Measurements from ENCODE around the gene SPTAN1. TPM values are rescaled to one million over a fixed set of nuclear protein-coding genes. Genes with fewer than 3 reads are reported as not detected.
"Not testable (repeated sequence)": the region's sequence is repeated elsewhere in the genome, so short reads cannot be mapped to it uniquely, and the experiment has no call there.

Gene SPTAN1
- total and polyA plus RNA-seq, 8 donors, result 288 to 404 (median 327) TPM

DNA sequence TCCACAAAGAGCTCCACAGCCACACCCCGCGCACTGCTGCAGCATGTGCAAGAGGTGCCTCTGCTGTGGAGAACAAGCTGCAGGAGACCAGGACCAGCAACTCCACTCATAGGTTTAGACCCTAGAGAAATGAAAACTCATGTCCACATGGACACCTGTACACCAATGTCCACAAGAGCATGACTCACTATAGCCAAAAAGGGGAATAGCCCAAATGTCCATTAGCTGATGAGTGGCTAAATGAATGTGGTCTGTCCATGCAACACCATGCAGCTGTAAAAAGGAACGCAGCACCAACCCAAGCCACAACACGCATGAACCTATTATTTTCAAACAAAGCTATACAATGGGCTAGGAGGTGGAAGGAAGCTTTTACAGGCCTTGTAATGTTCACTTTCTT lies 86.2 kb downstream of the SPTAN1 start:
- peaks cover 9 to 24% of the 10 kb centered on the region in 2 donors for H3K4me1 ChIP-seq
- no peak overlapping the region for H3K27ac ChIP-seq
- TF ChIP-seq, protein P1, sequence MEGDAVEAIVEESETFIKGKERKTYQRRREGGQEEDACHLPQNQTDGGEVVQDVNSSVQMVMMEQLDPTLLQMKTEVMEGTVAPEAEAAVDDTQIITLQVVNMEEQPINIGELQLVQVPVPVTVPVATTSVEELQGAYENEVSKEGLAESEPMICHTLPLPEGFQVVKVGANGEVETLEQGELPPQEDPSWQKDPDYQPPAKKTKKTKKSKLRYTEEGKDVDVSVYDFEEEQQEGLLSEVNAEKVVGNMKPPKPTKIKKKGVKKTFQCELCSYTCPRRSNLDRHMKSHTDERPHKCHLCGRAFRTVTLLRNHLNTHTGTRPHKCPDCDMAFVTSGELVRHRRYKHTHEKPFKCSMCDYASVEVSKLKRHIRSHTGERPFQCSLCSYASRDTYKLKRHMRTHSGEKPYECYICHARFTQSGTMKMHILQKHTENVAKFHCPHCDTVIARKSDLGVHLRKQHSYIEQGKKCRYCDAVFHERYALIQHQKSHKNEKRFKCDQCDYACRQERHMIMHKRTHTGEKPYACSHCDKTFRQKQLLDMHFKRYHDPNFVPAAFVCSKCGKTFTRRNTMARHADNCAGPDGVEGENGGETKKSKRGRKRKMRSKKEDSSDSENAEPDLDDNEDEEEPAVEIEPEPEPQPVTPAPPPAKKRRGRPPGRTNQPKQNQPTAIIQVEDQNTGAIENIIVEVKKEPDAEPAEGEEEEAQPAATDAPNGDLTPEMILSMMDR (IDR thresholded peaks at IDR 0.05), result no peak
- intact Hi-C loops (cut with DNase I), result no loop called here
- DNase-seq, result no peak
- H3K4me3 ChIP-seq, result no peak overlapping the region
- H3K9me3 ChIP-seq, result no peaks in the 10 kb centered on the region
- peaks cover 0 to 34% of the 10 kb centered on the region in 2 donors for H3K36me3 ChIP-seq
- ATAC-seq, result no peak
- H3K27me3 ChIP-seq, result no peaks in the 10 kb centered on the region

DNA sequence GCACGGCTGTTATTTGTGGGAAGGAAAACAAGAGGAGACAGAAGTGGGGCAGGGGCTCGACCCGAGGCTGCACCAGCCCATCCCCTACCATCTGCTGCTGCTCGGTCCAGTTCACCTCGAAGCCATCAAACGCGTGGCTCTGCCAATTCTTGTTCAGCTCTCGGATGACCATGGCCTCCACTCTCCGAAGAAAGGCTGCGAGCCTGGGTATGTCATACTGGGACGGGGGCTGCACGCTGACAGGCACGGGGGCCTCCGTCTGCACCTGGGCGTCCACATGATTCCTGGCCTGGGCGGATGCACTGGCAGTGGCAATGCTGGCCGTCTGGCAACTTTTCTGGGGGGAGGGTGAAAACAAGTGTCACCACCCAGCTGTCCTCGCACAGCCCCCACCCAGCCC lies 88.2 kb downstream of the SPTAN1 start:
- TF ChIP-seq, protein P1 (IDR thresholded peaks at IDR 0.05), result no peak
- no peak for ATAC-seq
- Histone ChIP-seq H3K4me1 (peaks cover 0 to 8% of the 10 kb centered on the region in 2 donors), H3K27me3 (no peaks in the 10 kb centered on the region), H3K27ac (no peak overlapping the region), H3K4me3 (no peak overlapping the region), H3K36me3 (peaks cover 0 to 19% of the 10 kb centered on the region in 2 donors), H3K9me3 (no peaks in the 10 kb centered on the region)
- intact Hi-C loops (cut with DNase I), result no loop called here
- no peak for DNase-seq

DNA sequence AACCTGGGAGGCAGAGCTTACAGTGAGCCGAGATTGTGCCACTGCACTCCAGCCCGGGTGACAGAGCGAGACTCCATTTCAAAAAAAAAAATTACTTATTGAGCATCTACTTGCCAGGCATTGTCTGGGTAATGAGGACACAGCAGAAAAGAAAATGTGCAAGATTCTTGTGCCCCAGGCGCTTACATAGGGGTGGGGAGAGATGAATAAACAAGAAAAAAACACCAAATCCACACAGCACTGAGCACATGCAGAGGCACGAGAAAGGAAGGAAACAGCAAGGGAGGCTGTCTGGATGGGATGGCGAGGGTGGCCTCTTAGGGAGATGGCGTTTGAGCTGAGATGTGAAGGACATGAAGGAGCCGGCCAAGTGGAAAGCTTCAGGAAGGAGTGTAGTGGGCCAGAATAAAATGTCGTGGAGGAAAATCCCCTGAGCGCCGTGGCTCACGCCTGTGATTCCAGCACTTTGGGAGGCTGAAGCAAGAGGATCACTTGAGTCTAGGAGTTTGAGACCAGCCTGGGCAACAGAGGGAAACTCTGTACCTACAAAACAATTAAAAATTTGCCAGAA lies 90.4 kb downstream of the SPTAN1 start:
- Histone ChIP-seq H3K27ac (no peak overlapping the region), H3K4me1 (no peaks in the 10 kb centered on the region), H3K4me3 (no peak overlapping the region), H3K9me3 (no peaks in the 10 kb centered on the region), H3K27me3 (no peaks in the 10 kb centered on the region), H3K36me3 (peaks cover 0 to 19% of the 10 kb centered on the region in 2 donors)
- TF ChIP-seq, protein P1 (IDR thresholded peaks at IDR 0.05), result no peak
- DNase-seq, result no peak
- intact Hi-C loops (cut with DNase I), result no loop called here
- no peak for ATAC-seq

DNA sequence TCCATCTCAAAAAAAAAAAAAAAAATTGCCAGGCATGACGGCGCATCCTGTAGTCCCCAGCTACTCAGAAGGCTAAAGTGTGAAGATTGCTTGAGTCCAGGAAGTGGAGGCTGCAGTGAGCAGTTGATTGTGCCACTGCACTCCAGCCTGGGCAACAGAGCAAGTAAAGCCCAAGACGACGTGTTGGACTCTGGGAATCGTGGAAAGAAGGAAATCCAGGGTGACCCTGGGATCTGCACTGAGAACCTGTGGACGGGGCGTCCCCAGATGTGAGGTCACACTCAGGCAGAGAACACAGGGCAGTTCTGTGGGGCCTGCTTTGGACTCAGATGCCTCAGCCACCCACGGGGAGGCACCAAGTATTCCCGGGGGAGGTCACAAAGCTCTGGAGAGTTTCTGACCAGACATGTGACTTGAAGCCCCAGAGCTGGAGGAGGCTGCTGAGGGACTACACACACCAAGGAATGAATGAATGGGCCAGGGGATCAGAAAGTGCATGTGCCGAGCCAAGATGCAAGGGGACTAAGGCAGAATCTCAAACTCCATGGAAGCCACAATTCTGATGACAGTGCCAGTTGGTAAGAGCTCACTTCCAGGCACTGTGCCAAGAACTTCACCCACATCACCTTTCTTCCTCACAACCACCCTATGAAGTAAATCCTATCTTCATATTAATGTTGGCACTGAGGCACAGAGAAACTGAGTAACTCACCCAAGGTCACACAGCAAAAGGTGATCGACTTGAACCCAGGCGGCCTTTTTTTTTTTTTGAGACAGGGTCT lies 91.3 kb downstream of the SPTAN1 start:
- intact Hi-C loops (cut with DNase I), result no loop called here
- DNase-seq (no peak), ATAC-seq (no peak)
- H3K36me3 ChIP-seq, result peaks cover 0 to 19% of the 10 kb centered on the region in 2 donors
- no peaks in the 10 kb centered on the region for H3K9me3 ChIP-seq
- no peak overlapping the region for H3K4me3 ChIP-seq
- H3K27me3 ChIP-seq, result no peaks in the 10 kb centered on the region
- no peaks in the 10 kb centered on the region for H3K4me1 ChIP-seq
- no peak overlapping the region for H3K27ac ChIP-seq
- TF ChIP-seq, protein P1 (IDR thresholded peaks at IDR 0.05), result no peak

DNA sequence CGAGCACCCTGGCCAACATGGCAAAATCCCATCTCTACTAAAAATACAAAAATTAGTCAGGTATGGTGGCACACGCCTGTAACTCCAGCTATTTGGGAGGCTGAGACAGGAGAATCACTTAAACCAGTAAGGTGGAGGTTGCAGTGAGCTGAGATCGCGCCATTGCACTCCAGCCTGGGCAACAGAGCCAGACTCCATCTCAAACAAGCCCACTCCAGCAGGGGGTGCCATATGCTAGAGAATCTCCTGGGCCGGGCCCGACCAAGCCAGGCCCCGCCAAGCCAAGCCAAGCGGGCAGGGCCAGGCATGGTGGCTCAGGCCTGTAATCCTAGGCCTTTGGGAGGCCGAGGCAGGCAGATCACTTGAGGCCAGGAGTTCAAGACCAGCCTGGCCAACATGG lies 95.8 kb downstream of the SPTAN1 start:
- TF ChIP-seq, protein P1 (IDR thresholded peaks at IDR 0.05), result peak in 1 of 2 donors; percentile 42
- DNase-seq, result peak in 1 of 4 donors; percentile 81
- H3K36me3 ChIP-seq; H3K4me1 ChIP-seq; H3K9me3 ChIP-seq; H3K4me3 ChIP-seq; H3K27me3 ChIP-seq; H3K27ac ChIP-seq; intact Hi-C loops (cut with DNase I): not testable (repeated sequence)
- ATAC-seq, result peak; percentile 87
